Activated T-cell treated with anti-CD3 and anti-CD28 coated beads, Interleukin-2, amount 50 U/mL, for 48 hours (primary cell): ENCODE data around the gene NEK6.

Experiments used
- DNase-seq, 2 experiments: peaks; one replicate each; pipeline ENCODE4 v3.0.0-alpha.2; 2020

The NEK6 gene

DNA sequence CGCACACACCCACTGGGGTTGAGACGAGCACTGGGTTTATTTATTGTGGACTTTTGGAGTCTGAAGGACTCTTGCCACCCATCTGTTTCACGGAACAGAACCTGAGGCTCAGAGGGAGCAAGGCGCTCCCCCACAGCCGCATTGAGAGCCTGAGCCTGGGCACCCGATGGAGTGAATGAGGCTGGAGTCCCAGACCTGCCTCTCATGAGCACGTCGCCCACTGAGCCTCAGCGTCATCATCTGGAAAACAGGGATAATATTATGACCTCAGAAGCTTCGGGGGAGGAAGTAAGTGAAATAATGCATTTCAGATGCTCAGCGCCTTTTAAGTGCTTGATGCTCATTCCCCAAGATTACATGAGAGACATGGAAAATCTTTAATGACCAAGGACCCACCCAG lies 5.5 kb downstream of the NEK6 start:
- DNase-seq, result no peak

- no peak for DNase-seq
Measured at GRCh38 chr9:124263800-124264426, 6.2 kb downstream of the NEK6 start.

- DNase-seq, result no peak
Measured at GRCh38 chr9:124264823-124265233, 7.1 kb downstream of the NEK6 start.

GRCh38 chr9:124265551-124265950 lies 7.8 kb downstream of the NEK6 start:
- DNase-seq, result no peak

GRCh38 chr9:124266139-124266825 lies 8.5 kb downstream of the NEK6 start:
- no peak for DNase-seq

- no peak for DNase-seq
Measured at GRCh38 chr9:124266826-124267201, 9.1 kb downstream of the NEK6 start.

DNA sequence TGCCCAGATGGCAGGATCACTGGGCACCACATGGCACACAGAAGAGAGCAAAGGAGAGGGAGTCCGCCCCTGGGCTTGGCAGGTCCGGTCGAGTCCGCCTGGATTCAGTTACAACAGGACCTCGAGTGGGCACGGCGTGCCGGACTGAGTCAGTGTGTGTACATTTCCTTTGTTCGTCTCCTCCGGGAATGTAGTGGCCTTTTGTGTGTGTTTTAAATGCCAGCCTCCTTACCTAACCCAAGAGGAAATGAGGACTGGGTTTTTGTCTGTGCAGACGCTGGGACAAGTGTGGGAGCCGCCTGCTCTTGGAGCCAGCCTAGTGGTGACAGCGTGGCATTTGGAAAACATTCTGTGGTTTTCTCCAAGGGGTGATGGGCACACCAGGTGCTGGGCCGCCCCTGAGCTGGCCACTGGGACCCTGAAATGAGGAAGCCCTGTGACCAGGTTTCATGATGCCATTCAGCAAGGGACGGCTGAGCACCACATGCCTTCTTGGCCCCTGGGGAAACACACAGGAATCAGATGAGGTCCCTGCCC lies 9.6 kb downstream of the NEK6 start:
- no peak for DNase-seq

- DNase-seq, result no peak
Measured at GRCh38 chr9:124268248-124268647, 10.5 kb downstream of the NEK6 start.

GRCh38 chr9:124268661-124269060 lies 10.9 kb downstream of the NEK6 start:
- DNase-seq, result no peak

DNA sequence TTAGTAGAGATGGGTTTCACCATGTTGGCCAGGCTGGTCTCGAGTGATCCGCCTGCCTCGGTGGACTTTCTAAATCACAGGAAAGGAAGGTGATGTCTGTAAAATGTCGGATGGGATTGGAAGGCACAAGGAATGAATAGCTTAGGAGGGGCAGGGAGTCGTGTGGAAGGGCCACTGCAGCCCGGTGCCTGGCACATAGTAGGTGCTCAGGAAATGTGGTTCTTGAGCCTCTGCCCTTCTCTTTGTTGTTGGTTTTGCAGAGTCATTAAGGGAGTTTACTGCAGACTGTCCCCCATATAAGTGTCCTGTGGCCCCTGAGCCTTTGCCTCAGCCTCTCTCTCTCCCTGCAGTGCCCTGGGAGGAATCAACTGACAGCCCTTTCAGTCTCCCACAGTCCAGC lies 11.8 kb downstream of the NEK6 start:
- DNase-seq, result no peak

- DNase-seq, result no peak
Measured at GRCh38 chr9:124270504-124271335, 13.0 kb downstream of the NEK6 start.

- no peak for DNase-seq
Measured at GRCh38 chr9:124271660-124272059, 13.9 kb downstream of the NEK6 start.

DNA sequence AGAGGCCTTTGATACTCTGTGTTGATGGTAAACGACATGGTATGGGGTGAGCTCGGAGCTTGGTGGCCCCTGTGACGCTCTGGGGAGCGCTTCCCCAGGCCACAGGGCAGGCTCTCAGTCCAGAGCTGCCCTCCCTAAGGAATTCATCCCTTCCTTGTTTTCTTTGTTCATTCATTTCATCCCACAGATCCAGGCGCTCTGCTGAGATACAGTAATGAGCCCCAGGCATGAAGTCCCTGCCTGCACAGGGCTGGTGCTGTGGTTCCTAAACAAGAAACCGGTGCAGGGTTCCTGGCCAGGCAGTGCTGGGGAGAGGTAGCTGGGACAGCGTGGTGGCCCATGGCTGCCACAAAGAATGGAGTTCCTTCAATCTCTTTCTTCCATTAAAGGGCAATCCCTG lies 14.4 kb downstream of the NEK6 start:
- no peak for DNase-seq

DNA sequence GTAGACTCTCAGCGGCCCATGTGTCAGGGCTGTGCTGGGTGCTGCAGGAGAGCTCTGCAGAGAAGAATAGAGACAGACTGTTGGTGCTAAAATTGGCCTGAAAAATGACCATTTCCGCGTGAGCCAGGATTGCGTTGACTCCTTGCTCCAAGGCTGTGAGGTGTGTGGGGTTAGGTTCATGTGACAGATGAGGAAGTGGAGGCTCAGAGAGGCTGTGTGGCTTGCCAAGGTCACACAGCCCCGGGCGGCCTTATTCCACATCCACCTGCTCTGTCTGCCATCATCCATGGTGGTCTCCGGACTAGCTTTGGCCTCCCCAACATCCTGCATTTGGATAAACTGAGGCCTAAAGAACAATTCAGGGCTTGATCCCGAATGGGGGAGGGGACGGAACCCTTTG lies 15.2 kb downstream of the NEK6 start:
- no peak for DNase-seq

- DNase-seq, result no peak
Measured at GRCh38 chr9:124273427-124274160, 15.8 kb downstream of the NEK6 start.

DNA sequence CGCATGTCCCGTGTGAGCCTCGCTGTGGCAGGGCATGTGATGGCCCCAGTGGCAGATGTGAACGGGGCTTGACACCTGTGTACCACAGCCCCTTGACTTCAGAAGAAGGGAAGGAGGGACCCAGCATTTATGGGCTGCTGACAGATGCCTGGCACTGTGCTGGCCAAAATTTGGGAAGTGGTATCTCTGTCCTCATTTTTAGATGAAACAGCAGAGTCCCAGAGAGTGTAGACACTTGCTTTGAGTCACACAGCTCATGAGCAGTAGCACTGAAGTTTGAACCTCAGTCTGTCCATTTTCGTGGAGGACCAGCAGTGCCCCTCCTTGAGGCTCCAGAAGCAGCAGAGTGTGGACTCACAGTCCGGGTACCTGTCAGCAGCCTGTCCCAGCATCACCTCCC lies 16.5 kb downstream of the NEK6 start:
- no peak for DNase-seq

DNA sequence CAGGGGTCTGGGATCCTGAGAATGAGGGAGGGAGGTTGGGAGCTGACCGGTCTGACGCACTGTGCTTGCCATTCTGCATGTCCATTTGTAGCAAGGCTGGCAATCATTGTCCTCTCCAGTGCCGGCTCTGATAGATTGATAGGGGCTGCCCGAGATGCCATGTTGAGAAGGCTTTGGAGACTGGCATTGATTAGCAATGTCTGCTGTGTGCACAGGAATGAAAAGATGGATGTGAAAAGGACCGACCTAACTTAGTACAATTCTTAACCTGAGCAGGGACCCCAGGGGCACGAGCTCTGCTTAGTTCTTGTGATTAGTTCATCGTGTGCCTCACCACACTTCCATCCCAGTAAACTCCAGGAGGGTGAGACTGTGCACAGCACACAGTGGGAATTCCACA lies 17.0 kb downstream of the NEK6 start:
- DNase-seq, result no peak

DNA sequence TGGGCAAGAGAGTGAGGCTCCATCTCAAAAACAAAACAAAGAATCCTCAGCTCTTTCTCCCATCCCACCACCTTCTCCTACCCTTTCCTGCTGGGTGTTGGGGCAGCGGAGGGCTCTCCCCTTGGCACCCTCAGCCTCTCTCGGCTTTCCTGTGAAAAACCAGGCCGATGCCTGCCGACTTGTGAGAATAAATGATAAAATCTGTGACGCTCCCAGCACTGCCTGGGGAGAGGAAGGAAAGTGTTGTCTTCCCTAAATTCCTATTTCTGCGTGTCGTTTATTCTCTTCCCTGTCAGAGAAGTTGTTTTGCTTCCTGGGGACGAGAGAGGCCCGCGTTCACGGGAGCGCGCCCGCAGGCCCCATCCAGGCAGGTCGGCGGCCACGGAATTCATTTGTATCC lies 19.7 kb downstream of the NEK6 start:
- DNase-seq, result no peak

DNA sequence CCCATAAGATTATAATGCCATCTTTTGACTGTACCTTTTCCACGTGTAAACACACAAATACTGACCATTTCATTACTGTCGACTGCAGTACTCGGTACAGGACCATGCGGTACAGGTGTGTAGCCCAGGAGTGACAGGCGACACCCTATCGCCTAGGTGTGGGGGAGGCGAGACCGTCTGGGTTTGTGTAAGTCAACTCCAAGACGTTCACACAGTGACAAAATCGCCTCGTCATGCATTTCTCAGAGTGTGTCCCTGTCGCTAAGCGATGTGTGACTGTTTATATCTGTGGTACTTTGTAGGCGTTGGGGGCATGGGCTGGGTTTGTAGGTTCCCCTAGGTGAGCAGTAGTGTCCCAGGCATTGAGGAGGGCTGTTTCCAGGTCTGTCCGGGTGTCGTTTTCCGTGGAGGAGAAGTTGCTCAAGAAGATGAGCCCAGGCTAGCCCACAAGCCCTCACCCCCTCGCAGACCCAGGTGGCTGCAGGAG lies 20.3 kb downstream of the NEK6 start:
- DNase-seq, result peak in 1 of 2 experiments; percentile 21

GRCh38 chr9:124279531-124280175 lies 21.9 kb downstream of the NEK6 start:
- no peak for DNase-seq

DNA sequence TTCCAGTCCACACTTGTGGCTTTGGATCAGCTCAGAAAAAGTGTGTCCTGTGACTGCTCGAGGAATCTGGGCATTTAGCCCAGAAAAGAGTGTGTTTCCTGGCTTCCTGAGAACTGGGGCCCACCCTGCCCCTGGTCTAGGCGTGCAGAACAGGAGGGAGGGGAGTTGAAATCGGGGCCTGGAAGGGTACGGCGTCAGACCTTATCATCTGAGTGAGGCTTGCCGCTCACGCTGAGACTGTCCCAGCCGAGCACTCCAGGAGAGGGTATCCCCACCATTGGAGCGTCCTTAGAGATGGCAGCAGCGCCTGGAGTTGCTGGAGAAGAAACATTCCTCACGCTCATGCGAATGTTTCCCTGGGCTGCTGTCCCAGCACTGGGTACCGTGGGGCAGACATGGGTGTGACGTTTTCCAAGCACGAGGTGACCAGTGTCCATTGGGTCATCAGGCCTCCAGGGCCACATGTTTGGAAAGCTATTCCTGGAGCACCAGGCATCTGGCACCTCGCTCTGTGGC lies 22.5 kb downstream of the NEK6 start:
- DNase-seq, result no peak

DNA sequence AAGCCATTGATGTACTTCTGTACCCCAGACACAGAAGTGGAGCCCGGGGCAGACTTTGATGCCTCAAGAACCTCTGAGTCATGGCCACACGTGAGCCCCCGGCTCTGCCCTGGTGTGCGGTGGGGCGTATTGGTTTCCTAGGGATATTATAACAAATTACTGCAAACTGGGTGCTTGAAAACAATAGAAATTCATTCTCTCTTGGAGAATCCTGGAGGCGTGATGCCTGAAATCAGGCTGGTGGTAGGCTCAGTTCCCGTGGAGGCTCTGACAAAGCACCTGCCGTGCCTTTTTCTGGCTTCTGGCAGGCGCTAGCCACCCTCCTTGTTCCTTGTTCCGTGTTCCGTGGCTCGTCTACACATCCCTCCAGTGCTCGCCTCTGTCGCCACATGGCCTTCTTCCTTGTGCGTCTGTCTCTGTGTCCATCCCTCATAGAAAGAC lies 24.2 kb downstream of the NEK6 start:
- DNase-seq, result no peak
